GM10266 (cell line): ENCODE results near the gene UBXN6.
A peak's percentile ranks its signal among the peaks of the same experiment; 100 is the strongest.

Source experiments
- DNase-seq: peaks from one replicate; pipeline ENCODE4 v3.0.0; 2012; ENCODE audit errors: extremely low spot score
- CTCF ChIP-seq: IDR thresholded peaks from 2 replicates; pipeline ENCODE4 v1.5.1; 2012; ENCODE audit warnings: mild to moderate bottlenecking, low read depth; ENCODE audit not compliant: control insufficient read depth, insufficient read depth; ENCODE audit errors: missing control alignments

The UBXN6 gene

GRCh38 chr19:4498694-4499093 lies 41.1 kb upstream of the UBXN6 start:
- no peak for DNase-seq
- no peak for TF ChIP-seq CTCF

- DNase-seq, result no peak
- no peak for TF ChIP-seq CTCF
These were observed 40.3 kb upstream of the UBXN6 start for GRCh38 chr19:4497770-4498389.

- DNase-seq, result no peak
- no peak for TF ChIP-seq CTCF
These were observed 38.7 kb upstream of the UBXN6 start for GRCh38 chr19:4496304-4496703.

- no peak for DNase-seq
- TF ChIP-seq CTCF, result peak; percentile 24
These were observed 37.9 kb upstream of the UBXN6 start for GRCh38 chr19:4495471-4495870.

GRCh38 chr19:4494691-4495064 lies 37.1 kb upstream of the UBXN6 start:
- TF ChIP-seq CTCF, result no peak
- DNase-seq, result no peak

GRCh38 chr19:4493929-4494690 lies 36.5 kb upstream of the UBXN6 start:
- DNase-seq, result no peak
- TF ChIP-seq CTCF, result no peak
